NCI-H2196 (cell line): ENCODE measurements around the gene GALNT2.

Source experiments
- DNase-seq: peaks from one replicate; lab custom pipeline; 2025; ENCODE audit not compliant: unreplicated experiment; lab: John Stamatoyannopoulos, UW

The GALNT2 gene

DNA sequence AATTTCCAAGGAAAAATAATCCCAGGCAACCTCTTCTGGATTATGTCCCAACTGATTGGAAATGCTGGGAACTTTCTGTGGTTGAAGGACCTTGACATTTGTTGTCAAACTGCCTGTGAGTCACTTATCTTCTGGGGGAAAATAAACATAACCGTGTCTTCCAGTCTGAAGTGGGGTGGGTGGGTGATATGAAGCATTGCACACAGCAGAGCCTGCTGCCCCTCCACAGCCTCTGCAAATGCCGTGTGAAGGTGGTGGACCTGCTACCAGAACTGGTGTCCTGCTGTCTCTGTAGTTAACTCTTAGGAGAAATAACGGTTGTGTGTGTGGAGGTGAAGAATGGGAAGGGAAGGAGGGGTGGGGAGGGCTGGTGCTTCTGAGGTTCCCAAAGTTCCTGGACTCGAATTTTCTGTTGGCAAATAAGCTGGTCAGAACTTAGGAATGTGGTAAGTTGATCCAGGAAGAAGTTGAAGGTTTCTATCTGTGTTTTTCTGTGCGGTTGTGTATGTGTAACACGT is 23.2 kb downstream of the GALNT2 start:
- DNase-seq: no peak

DNA sequence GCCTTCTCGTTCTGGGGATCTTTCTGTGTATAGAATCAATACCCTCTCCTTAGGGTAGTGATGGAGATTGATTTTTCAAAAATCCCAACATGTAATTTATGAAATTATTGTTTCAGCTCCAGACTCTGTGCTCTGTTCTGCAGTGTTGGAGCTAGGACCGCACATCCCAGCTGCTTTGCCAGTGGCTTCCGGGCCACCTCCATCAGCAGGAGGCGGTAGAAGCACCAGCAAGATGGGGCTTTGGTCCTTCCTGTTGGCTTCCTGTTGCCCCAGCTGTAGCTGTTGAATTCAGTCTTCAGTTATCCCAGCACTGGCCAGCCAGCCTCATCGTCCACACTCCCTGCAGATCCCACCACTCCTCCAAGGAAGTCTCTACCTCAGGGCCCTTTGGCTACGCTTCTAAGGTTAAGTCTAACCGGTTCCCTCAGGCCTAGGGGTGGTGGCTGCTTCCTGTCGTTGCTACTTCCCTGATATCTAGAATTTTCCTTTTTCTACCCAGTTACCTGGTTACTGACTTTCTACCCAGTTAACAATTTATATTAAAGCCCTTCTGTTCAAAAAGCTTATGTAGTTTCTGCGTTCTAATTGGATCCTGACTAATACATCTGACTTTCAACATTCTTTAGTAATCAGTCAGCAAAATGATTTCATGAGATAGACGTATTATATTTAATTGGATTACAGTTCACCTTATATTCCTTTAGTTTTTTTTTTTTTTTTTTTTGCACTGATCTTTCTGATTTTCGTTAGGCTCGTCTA is 24.6 kb downstream of the GALNT2 start:
- no peak for DNase-seq

DNA sequence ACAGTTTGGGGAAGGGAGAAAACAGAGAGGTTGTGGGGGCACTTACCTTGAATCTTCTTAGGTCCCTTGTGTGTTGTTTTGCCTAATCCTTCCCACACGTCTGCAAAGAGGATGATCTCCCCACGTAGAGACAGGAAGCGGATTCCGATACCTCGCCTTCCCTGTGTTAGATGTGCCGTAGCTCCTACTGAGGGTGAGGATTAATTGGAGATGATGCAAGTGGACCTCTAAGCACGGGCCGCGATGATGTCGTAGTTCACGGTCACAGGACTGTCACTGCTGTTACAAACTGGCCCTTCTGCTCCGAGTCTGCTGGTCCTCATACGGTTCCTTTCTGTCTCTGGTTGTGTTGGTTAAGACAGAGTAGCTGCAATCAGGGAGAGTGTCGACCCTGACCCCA is 27.7 kb downstream of the GALNT2 start:
- DNase-seq: no peak

DNA sequence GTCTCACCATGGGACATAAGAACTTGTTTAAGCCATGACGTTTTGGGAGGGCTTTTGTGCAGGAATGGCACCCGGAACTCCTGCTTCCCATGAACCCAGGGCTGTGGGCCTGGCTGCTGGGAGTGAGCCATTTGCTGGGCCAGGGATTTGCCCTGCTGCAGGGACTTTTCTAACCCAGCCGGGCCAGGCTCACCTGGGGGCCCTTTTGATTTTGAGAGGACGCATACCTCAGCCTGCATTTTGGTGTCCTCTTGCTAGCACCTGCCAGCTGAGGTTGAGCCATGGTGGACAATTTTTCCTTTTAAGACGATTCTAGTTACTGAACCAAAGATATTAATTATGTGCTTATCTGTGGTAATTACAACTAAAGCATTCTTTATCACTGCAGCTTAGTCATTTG is 28.9 kb downstream of the GALNT2 start:
- no peak for DNase-seq

DNA sequence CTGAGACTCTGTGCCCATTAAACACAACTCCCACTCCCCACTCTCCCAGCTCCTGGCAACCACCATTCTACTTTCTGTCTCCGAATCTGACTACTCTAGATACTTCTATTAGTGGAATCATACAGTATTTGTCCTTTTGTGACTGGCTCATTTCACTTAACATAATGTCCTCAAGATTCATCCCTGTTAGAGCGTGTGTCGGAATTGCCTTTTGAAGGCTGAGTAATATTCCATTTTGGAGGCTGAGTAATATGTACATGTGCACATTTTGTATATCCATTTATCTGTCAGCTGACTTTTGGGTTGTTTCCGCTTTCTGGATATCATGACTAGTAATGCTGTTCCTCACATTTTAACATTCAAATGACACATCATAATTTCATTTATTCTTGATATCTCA is 30.3 kb downstream of the GALNT2 start:
- no peak for DNase-seq

DNA sequence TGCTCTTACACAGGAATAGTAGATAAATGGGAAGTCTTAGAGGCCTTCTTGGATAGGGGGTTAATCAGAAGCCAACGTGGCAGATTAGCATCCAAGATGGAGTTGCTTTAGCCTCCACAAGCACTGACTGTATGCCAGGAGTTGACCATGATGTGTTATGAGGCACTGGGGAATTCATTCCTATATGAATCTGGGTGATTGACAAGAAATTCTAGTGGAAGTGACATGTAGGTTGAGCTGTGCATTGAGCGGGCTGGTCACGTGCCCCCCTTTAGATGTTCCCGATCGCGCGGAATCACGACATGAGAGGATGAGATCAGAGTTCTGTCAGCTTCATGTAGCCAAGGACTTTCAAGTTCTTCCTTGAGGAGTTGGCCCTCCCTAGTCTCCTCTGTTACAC is 31.7 kb downstream of the GALNT2 start:
- no peak for DNase-seq

DNA sequence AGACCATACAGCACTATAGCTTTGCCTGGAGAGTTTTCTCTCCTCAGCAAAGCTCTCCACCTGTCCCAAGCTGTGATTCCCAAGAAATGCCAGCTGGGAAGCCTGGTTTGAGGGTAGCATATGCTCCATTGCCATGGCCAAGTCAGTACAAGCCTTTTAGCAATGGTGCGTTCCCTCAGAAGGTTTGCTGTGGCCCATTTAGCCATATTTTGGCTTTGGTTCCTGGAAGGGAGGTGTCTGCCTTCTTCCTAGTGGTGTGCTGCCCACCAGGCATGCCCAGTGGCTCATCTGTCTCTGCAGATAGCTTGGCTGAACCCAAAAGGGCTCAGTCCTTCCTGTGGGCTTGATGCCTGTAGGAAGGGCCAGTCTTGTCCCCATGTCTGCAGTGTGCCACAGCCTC is 32.4 kb downstream of the GALNT2 start:
- no peak for DNase-seq

DNA sequence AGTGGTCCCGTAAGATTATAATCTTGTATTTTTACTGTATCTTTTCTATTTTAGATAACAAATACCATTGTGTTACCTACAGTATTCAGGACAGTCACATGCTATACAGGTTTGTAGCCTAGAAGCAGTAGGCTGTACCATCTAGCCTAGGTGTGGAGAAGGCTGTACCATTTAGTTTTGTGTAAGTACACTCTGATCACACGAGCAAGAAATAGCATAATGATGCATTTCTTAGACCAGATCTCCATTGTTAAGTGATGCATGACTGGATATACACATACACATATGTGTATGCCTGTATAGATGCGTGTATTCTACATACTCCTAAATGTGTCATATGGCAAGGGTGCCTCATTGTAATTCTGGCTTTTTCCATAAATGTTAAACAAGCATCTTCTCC is 33.9 kb downstream of the GALNT2 start:
- no peak for DNase-seq

DNA sequence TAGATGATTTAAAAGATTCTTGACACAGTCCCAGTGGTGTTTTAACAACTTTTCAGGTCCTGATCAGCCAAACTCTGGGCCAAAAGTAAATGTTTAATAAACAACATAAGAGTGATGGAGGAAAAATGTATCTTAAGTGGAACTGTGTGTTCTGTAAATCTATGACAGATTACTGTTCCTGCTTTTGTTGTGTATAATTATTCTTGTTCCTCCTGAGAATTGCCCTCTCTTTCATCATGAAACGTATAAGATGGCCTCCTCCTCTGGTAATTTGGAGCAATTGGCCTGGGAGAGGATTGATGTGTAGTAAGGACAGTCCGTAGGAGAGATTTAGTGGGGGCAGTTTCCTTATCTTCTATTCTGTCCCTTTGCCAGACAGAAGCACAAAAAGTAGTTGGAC is 34.5 kb downstream of the GALNT2 start:
- no peak for DNase-seq

DNA sequence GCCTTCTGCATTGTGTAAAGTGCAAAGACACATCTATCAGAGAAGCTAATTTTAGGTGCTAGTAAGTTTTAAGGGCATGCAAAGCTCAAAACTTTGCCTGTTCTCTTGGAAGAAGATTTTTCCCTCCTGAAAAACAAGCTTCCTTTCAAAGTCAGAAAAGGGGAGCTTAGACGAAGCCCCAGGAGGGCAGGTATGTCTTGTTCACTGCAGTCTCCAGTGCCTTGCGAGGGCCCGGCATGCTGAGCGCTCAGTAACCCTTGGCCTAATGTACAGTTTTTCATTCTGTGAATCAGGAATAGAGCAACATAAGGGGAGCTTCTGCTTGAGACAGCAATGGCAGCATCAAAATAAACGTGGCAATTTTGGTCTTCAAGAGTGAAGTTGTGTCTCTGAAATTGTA is 35.0 kb downstream of the GALNT2 start:
- DNase-seq: no peak

DNA sequence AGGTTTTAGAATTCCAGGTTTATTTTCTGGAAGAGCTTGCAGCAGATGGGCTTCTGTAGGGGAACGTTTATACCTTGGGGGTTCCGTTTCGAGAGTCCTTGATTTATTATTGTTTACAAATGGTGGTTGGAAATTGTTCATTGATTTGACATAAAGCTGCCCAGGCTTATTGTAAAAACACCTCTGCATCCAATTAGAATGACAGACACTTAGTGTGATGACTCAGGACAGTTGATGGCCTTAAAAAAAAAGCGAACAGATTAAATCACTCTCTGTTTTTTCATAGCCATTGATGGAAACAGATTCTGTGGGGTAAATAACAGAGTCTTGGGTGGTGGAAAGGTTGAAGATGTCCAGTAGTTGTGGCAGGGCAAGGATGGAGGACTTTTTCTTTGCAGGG is 35.4 kb downstream of the GALNT2 start:
- no peak for DNase-seq

DNA sequence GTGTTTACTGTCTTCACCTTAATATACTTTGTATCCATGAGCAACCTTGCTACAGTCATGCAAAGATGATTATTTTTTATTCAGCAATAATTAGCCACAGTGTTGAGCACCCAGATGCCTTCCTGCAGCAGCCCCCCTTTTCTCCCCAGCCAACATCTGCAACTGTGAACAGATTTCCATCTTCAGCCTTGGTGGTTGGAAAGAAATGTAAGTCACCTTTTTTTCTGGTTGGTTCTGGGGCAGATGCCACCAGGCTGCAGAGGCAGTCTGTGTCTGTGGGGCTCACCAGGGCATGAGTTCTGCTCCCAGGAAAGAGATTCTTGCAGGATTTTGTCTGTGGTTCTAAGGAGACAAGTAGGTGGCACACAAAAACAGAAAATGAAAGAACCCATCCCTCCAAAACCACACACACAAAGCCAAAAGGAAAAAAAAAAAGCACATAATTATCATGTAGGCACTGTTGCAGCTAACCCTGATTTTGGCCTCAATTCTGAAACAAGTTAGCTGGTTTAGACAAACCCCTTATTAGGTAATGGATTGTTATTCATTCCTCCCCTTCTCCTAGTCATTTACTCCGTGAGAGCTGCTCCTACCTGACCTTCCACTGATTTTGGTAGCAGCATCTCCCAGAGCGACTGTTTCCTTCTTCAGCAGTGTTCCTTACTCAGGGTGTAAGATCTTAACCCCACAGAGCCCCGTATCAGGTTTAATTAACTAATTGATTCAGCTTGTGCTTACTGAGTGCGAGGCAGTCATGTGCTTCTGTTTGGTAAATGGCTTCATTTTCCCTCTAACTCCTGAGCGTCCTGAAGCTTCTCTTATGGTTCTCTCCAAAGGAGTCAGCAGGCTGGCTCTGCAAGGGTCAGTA is 36.5 kb downstream of the GALNT2 start:
- DNase-seq: no peak

DNA sequence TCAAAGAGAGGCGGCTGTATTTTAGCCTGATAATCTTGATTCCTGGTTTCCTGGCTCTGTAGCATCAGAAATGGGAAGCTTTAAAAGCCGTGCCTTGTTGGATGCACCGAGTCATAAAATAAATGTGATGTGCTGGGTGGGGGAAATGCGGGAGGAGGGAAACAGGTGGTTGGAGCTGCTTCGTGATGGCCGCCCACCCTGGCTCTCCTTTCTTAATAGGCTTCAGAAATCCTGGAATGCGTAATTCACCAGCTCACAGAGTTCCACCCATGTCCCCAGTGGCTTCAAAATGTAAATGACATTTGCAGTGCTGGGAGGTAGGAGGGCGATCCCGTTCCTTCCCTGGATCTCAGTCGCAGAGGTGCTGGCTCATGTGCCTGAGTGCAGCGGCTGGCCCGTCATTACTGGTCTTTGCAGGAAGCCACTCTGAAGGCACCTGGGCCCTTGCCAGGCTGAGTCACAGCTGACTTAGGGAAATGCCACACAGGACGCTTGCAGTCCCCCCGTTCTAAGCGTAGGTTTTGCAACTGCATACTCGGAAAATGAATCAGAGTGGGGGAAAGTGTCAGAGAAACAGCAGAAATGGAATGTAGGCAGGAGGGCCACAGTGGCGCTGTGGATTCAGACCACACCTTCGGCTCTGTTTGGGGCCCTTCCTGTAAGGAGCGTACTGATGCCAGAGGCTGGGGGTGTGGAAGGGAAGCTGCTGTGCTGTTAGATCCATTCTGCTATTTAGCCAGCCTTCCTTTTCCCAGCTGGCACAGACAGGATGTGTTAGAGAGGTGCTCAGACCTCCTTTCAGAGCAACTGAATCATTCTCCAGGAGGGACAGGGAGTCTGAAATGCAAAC is 37.6 kb downstream of the GALNT2 start:
- peak; percentile 86 for DNase-seq

DNA sequence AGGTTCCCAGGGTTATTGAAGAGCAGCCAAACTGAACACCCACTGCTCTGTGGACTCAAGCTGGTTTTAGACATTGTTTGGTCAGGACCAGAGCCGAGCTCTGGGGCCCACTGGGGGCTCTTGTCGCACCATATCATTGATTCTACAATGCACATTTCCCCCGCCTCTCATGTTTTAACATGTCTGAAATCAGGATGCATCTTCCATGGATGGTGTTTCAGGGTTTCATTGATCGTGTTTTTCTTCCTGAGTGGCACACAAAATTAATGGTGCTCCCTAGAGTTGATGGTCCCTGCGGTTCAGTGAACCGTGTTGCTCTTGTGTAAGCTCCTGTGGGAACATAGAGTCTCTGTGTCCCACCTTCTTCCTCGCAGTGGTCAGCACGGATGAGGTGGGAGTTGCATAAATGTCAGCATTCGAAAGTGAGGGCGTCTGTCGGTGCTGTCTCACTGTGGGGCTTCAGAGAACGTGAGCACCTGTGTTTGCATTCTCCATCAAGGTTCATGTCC is 38.3 kb downstream of the GALNT2 start:
- no peak for DNase-seq

DNA sequence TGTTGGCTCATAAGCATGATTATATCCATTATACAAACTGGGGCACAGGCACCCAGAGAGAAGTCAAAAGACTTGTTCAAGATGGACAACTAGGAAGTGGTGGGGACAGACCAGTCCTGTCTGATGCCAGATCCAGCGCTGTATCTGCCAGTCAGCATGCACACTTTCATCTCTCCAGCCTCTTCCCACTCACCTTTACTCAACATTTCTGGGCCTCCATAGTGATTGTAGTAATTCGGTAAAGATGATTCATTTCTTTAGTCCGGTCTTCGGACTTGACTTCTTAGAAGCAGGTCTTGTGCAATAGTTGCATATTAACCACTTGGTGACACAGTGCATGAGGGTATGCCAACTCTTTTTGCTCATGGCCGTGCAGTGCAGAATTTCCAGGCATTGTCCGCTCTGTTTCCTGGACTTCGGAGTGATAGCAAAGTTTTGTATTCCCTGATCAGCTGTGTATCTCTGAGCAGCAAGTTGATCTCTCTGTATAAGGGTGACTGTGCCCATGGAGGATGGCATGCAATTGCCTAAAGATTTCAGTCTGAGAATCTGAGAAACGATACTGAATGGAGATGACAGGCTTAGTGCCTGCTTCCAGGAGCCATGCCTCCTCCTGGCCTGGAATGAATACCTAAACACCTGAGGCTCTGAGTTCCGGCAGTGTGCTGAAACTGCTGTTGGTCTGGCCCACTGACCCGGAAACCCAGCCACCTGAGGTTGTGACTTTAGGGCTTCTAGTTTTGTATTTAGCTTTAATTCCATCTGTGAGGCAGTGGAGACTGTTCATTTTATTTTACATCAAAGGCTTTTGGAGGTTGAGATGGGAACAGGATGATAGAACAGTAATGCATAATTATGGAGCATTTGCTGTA is 39.0 kb downstream of the GALNT2 start:
- no peak for DNase-seq

DNA sequence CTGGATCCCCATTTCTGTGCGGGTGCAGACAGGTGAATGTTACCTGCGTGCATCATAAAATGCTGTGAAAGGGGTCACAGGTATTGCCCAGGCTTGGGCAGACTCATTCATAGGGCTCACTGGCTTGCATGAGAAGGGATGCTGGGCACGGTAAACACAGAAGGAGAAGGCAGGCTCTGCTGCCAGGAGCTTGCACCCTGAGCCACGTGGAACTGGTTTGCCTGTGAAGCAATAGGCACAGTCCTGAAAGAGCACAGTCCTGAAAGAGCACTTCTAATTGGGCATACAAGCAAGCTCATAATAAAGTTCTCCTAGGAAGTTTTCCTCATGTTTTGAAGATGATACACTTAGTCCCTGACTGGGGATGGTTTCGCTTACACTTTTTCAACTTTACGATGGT is 40.9 kb downstream of the GALNT2 start:
- DNase-seq: no peak

DNA sequence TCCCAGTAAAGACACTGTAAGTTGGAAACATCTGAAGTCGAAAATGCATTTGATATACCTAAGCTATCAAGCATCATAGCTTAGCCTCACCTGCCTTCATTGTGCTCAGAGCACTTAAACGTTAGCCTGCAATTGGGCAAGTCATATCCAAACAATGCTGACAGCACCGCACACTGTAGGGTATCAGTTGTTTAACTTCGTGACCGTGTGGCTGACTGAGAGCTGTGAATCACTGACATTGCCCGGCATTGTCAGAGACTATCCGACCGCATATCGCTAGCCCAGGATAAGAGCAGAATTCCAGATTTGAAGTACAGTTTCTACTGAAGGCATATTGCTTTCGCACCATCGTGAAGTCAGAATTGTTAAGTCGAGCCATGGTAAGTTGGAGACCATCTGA is 41.5 kb downstream of the GALNT2 start:
- no peak for DNase-seq

DNA sequence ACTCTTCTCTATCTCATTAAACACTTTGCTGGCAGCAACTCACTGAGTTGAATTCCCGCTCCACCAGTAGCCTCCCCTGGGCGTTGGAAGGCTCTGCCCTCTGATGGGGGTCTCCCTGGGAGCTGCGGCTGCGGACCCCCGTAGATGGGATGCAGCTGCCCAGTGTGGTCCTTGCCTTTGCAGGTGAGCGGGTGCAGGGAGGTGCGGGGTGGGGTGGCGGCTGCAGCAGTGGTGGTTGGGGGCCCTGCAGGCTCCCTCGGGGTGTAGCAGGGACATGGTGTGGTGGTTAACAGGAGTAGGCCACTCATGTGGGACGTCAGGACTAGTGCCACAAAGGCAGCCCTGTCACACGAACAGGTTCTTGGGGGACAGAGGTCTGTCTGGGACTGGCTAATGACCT is 42.0 kb downstream of the GALNT2 start:
- DNase-seq: no peak

DNA sequence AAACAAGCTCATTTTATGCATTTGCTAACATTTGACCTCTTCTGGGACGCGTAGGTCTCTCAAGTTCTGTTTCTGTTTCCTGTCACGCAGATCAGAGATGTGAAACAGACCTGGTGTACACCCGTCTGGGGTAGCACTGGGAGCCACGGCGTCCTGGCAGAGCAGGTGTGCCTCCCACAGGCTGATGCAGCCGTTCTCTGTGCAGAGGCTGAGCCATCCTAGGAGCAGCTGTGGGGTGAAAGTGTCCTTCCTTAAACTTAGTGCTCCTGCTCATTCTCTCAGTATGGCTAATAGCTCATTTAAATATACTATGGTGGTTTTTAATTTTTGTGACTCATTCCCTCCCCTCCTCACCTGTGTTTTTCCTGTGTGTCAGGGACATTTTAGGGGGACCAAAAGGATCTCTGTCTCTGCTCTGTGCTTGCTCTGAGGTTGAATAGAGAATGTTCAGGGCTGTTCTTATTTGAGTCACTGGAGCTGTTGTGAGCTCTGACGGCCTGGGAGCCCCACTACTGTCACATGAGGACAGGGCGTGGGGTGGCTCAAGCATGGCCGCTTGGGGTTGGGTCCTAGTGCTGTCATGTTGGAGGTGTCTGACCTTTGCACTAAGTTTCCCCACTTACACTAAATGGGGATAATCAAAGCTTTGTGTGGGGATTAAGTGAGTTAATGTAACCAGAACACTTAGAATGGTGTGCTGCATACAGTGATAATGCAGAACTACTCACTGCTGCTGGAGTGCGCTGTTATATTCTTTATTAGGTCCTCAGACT is 43.0 kb downstream of the GALNT2 start:
- peak; percentile 50 for DNase-seq
